ENCODE data around the gene MCRIP1. TPM values are rescaled to one million over a fixed set of nuclear protein-coding genes. Genes with fewer than 3 reads are reported as not detected.

The MCRIP1 gene
- total and polyA plus RNA-seq, 10 of the 15 experiments (the other 5 are each of a cell fraction or from before 2014, with no cell fraction given), result 0.31 to 54.4 (median 30.8) TPM

DNA sequence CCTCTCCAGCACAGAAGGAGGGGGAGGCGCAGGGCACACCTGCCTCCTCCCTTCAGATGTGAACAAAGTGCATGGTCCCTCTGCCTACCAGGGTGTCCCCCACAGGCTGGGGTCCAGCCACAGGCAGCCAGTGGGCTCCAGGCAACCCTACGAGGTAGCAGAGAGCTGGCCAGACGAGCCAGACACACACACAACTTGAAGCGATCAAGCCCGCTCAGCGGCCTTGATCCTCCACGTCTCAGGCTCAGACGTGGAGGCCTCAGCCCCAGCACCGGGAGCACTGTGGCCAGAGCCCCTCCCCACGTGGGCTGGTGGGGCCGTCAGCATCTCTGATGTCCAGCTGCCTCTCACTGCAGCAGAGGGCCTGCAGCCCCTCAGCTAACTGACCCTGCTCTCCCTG, 8.5 kb downstream of the MCRIP1 start:
- no TSS peak for BruUV-seq (replicated peaks)
- POLR2A ChIA-PET, result no interaction called here
- no peak overlapping the region for H3K9ac ChIP-seq (ENCODE audit: control insufficient read depth, insufficient read depth, low read length)
- no peak overlapping the region for H3K27ac ChIP-seq (ENCODE audit: control insufficient read depth, insufficient read depth)
- DNase-seq (ENCODE audit: low read depth, low spot score) (no peak), ATAC-seq (no peak), FAIRE-seq (no peak)
- H3K4me1 ChIP-seq (ENCODE audit: control insufficient read depth, insufficient read depth, low read length), result no peaks in the 10 kb centered on the region
- intact Hi-C loops (cut with micrococcal nuclease; ENCODE audit: unreplicated experiment), result no loop called here
- H3K36me3 ChIP-seq (ENCODE audit: control insufficient read depth in 2 of 2, insufficient read depth in 2 of 2, low read length in 1 of 2), result no peaks in the 10 kb centered on the region
- H3K4me3 ChIP-seq, result no peak overlapping the region
- H4K20me1 ChIP-seq (ENCODE audit: control insufficient read depth, insufficient read depth), result no peaks in the 10 kb centered on the region
- WGBS (ENCODE audit: insufficient coverage, insufficient replicate concordance, low lambda C conversion rate, missing lambda C conversion rate), result 59% methylated on average over 11 of the region's 11 CpGs
- in situ Hi-C loops (cut with MboI), result loop anchor here (5.0 kb wide), 1 partner anchor 107 kb away; no protein-coding TSS in a partner anchor
- no peaks in the 10 kb centered on the region for H3K79me2 ChIP-seq (ENCODE audit: control insufficient read depth, insufficient read depth, low read length)
- TF ChIP-seq, protein P1, sequence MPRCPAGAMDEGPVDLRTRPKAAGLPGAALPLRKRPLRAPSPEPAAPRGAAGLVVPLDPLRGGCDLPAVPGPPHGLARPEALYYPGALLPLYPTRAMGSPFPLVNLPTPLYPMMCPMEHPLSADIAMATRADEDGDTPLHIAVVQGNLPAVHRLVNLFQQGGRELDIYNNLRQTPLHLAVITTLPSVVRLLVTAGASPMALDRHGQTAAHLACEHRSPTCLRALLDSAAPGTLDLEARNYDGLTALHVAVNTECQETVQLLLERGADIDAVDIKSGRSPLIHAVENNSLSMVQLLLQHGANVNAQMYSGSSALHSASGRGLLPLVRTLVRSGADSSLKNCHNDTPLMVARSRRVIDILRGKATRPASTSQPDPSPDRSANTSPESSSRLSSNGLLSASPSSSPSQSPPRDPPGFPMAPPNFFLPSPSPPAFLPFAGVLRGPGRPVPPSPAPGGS (IDR thresholded peaks at IDR 0.05; ENCODE audit: borderline replicate concordance, insufficient read depth, low read depth, low read length, poor library complexity, severe bottlenecking), result no peak
- TF ChIP-seq ZSCAN29 (IDR thresholded peaks at IDR 0.05) (no peak), FOXK2 (IDR thresholded peaks at IDR 0.05) (no peak), JUND (IDR thresholded peaks at IDR 0.05; ENCODE audit: low read depth, low read length) (no peak), CEBPB (IDR thresholded peaks at IDR 0.05; ENCODE audit: borderline replicate concordance in 1 of 2, low read depth in 2 of 2, low read length in 2 of 2) (no peak), NR2F1 (conservative IDR thresholded peaks at IDR 0.05) (no peak), SMAD1 (IDR thresholded peaks at IDR 0.05; ENCODE audit: low read depth, partially characterized antibody) (no peak), EZH2 (IDR thresholded peaks at IDR 0.05; ENCODE audit: borderline replicate concordance, control insufficient read depth, low read depth, low read length) (no peak), TAF1 (IDR thresholded peaks at IDR 0.05; ENCODE audit: borderline replicate concordance, low read depth, low read length) (no peak), SP1 (IDR thresholded peaks at IDR 0.05; ENCODE audit: low read depth, low read length) (no peak), NR2C1 (IDR thresholded peaks at IDR 0.05) (no peak)
- SMC1A ChIA-PET (ENCODE audit: uncharacterized antibody, unreplicated experiment), result no interaction called here
- no peak overlapping the region for H3K4me2 ChIP-seq (ENCODE audit: control insufficient read depth, insufficient read depth)
- RAD21 ChIA-PET (ENCODE audit: unreplicated experiment), result no interaction called here
- no peak overlapping the region for H2AFZ ChIP-seq (ENCODE audit: control insufficient read depth, low read depth, low read length)
- no peaks in the 10 kb centered on the region for H3K9me3 ChIP-seq (replicated peaks; ENCODE audit: control insufficient read depth, insufficient read depth, low read length)
- no peaks in the 10 kb centered on the region for H3K27me3 ChIP-seq (replicated peaks in 1 of 2; ENCODE audit: control insufficient read depth in 2 of 2, insufficient read depth in 2 of 2, low read length in 1 of 2)
- CTCF ChIA-PET, result interaction anchor here (1.4 kb wide), 1 partner anchor 89 kb away, joined by 5 read pairs; no protein-coding TSS in a partner anchor
